ENCODE data around the gene PID1.

Gene PID1

DNA sequence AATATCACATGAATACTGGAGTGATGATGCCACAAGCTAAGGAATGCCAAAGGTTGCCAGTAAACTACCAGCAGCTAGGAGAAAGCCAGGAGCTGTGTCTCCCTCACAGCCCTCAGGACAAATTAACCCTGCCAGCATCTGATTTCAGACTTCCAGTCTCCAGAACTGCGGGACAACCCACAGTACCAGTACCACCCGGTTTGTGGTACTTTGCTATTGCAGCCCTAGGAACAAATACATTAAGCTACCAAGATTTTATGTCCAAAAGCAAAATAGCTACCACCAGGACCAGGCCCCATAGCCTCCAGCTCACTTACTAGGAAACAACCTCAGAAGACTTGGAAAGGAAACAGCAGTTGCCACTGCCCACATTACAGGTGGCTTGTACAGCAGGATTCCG lies 10.0 kb downstream of the PID1 start:
- no peak for DNase-seq (ENCODE audit: low read depth in 2 of 2)

DNA sequence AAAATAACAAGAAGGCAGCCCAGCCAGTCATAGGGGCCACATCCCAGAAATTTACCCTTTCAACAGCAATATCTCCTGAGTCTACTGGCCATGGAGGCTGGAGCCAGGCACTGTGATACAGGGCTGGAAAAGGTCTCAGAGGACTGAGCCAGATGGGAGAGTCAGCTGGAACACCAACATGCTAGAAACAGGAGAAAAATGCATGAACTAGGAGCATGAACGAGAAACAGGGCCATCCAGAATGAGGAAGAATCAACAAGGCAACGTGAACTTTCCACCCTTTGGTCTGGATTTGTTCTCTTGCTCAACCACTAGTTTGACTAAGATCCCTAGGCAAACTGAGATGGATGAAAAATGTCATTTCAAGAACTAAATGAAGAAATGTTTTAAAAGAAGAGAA lies 13.1 kb downstream of the PID1 start:
- DNase-seq (ENCODE audit: low read depth in 2 of 2): no peak

GRCh38 chr2:229256376-229256775 lies 14.7 kb downstream of the PID1 start:
- no peak for DNase-seq (ENCODE audit: low read depth in 2 of 2)

DNA sequence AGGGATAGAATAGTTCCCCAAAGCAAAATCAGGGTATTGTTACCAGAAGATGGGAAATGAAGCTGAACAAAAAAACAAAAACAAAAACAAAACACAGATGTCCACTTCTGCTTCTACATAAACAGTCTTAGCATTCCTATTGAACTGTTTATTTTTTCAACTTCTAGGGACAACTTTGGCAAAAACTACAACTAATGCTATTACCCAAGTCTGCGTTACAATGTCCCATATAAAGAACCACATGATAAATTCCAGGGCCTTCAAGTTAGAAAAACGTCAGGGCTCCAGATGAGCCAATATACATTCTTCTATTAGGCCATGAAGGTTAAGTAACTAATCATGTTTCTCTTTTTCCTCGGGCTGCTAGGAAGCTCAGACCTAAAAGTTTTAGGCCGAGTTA lies 16.9 kb downstream of the PID1 start:
- no peak for DNase-seq (ENCODE audit: low read depth in 2 of 2)

- DNase-seq (ENCODE audit: low read depth in 2 of 2): no peak
These were observed 18.1 kb downstream of the PID1 start for GRCh38 chr2:229252996-229253395.

DNA sequence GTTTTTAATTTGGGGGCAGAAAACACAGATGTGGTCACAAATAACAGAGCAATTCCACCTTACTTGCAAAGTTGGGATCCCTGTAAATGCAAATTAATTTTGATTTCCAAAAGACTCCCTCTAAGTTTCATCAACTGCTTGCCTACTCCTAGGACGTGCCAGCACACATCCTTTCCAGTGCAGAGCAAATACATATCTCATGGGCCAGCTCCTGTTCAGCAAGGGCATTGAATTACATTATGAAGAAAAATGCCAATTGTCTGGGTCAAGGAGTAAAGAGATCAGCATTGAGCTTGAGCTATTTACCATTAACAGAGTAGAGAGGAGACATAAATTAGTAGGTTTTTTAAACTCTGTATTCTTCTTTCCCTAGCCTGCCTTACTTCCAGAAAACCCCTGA lies 18.8 kb downstream of the PID1 start:
- DNase-seq (ENCODE audit: low read depth in 2 of 2): no peak

- DNase-seq (ENCODE audit: low read depth in 2 of 2): no peak
These were observed 21.6 kb downstream of the PID1 start for GRCh38 chr2:229249536-229249935.

DNA sequence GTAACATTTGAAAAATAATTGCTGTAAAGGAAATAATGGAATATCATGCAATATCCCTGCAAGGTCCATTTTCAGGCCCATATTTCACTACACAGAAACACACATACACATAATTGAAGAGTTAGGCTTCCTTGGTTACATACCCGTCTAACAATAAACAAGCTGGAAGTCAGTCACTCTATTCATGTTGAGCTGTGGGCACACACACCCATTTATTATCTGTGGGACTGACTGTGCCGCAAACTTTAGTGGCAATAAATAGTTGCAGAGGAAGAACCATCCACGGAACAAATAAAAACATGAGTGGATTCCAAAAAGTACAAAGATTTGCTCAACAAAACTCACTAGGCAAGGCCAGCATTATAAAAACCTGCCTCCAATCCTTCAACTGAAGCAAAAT lies 24.8 kb downstream of the PID1 start:
- DNase-seq (ENCODE audit: low read depth in 2 of 2): no peak

- no peak for DNase-seq (ENCODE audit: low read depth in 2 of 2)
These were observed 26.1 kb downstream of the PID1 start for GRCh38 chr2:229244975-229245374.

- no peak for DNase-seq (ENCODE audit: low read depth in 2 of 2)
These were observed 27.1 kb downstream of the PID1 start for GRCh38 chr2:229243890-229244560.

GRCh38 chr2:229240984-229241491 lies 30.0 kb downstream of the PID1 start:
- no peak for DNase-seq (ENCODE audit: low read depth in 2 of 2)

- no peak for DNase-seq (ENCODE audit: low read depth in 2 of 2)
These were observed 32.1 kb downstream of the PID1 start for GRCh38 chr2:229239021-229239420.

DNA sequence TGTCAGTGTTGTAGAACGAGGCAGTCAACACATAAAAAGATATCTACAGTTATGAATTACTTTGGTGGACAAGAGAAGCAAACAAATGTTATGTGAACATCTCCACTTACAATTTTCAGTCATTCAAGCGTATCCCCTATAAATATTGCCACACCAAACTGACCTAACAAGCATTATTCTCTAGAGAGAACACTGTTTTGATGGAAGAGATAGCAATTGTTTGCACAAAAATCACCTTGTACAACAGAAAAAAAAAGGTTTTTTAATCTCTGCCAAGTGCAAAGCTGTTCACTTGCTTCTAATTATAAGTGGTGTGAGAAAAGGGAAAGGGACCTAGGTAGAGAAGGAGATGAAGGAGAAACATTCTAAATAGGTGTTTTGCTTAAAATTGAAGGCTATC lies 33.8 kb downstream of the PID1 start:
- DNase-seq (ENCODE audit: low read depth in 2 of 2): no peak

DNA sequence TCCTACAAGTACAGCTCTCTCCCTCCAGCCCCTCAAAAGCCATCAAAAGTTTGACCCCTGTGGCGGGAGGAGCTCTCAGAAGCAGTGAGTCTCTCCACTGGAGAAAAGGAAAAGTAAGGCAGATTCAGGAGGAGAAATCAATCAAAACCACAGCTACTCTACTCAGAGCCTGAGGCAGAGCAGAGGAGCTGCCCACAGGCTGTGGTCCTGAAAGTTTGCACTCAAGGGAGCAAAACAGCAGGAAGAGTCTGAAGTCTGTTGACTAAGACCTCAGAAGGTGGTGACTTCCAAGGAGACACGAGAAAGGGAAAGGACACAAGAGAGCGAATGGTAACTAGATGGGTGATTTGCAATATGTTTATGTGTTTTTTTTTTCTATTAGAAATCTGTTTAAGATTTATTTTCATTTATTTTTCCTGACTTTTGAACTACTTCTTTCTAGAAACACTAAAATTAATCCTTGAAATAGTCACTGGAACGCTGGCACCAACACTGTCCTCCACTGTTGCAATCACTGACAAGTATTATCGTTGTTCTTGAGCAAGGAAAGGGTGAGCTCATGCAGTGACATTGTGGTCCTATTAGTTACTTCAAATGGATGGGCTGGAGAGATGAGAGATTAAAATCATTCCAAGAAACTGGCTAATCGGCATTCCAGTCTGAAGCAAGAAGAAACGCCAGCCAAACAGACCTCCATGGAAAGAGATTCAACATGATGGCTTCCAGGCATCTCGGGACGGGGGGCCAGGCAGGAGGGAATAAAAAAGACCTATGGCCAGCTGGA lies 35.8 kb downstream of the PID1 start:
- DNase-seq (ENCODE audit: low read depth in 2 of 2): no peak

DNA sequence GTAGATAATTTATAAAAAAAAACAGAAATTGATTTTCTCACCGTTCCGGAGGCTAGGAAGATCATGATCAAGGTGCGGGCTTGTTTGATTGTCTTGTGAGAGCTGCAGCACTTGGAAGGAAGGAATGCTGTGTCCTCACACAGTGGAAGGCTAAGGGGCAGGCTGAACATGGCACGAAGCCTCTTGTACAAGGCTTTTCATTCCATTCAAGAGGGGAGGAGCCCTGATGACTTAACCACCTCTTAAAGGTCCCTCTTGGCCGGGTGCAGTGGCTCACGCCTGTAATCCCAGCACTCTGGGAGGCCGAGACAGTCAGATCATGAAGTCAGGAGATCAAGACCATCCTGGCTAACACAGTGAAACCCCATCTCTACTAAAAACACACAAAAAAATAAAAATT lies 39.2 kb downstream of the PID1 start:
- no peak for DNase-seq (ENCODE audit: low read depth in 2 of 2)

- DNase-seq (ENCODE audit: low read depth in 2 of 2): no peak
These were observed 39.7 kb downstream of the PID1 start for GRCh38 chr2:229231328-229231868.

DNA sequence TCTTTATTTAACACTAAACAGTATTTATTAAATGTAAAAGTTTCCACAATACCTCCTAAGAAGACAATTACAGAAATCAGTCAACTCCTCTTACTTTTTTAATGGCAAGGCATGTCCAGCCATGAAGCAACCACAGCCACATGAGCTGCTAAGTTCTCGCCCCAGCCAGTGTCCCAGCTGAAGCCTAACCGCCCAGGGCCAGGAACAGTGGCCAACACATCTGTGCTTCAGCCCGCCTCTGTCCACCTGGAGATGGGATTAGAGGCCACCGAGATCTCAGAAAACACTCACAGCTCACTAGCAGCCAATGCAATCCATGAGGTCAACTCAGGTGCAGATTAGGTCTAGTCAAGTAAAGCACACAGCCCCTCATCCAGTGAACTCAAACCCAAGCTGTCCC lies 40.2 kb downstream of the PID1 start:
- DNase-seq (ENCODE audit: low read depth in 2 of 2): no peak

GRCh38 chr2:229230256-229230655 lies 40.8 kb downstream of the PID1 start:
- DNase-seq (ENCODE audit: low read depth in 2 of 2): no peak

- DNase-seq (ENCODE audit: low read depth in 2 of 2): no peak
These were observed 44.7 kb downstream of the PID1 start for GRCh38 chr2:229226382-229226781.

- DNase-seq (ENCODE audit: low read depth in 2 of 2): no peak
These were observed 48.0 kb downstream of the PID1 start for GRCh38 chr2:229223107-229223506.

DNA sequence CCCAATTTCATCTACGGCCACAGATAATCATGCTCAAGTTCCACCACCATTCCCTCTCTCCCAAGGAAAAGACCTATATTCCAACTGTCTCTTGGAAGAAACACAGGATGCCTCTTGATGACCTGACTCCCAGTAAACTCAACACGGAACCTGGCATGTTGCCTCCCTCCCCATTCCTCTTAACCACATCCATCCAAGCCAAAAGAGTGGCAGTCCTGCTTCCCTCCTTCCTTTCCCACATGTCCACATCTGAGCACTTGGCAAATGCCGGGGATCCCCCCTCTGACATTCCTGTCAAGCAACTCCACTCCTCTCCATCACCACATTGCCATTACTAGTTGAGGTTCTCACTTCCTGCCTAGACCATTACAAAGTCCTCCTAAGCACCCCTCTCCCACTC lies 49.4 kb downstream of the PID1 start:
- DNase-seq (ENCODE audit: low read depth in 2 of 2): no peak

- DNase-seq (ENCODE audit: low read depth in 2 of 2): no peak
These were observed 50.8 kb downstream of the PID1 start for GRCh38 chr2:229220254-229220653.

DNA sequence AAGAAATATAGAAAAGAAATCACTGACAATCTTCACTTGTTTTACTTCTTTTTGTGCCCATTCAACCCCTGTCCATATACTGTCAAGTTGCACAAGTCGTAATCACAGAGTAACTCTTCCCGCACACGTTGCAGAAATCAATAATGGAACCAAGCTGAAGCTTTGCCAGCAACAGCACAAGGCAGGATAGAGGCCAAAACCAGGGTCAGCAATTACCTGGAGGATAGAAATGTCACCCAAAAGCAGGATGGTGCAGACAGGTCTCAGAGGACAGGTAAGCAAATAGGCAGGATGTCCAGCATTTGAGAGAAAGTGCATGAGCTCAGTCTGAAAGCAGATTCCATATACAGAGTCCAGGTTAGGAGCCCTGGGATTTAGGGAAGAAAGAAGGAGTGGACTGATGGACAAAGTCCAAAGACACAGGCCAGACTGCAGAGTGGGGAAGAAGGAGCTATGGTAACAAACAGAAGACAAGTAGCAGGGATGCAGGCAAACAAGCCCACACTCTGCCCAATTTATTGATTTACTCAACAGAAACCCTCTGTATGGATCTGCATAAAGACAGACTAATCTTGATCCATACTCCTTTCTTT lies 52.7 kb downstream of the PID1 start:
- no peak for DNase-seq (ENCODE audit: low read depth in 2 of 2)
